ENCODE measurements around the gene EMID1. TPM values are rescaled to one million over a fixed set of nuclear protein-coding genes. Genes with fewer than 3 reads are reported as not detected.

The EMID1 gene
- total RNA-seq, 1 donor from 2014 or later = 18.5 TPM

GRCh38 chr22:29195118-29195963 is 10.4 kb upstream of the EMID1 start:
- DNase-seq = no peak

DNA sequence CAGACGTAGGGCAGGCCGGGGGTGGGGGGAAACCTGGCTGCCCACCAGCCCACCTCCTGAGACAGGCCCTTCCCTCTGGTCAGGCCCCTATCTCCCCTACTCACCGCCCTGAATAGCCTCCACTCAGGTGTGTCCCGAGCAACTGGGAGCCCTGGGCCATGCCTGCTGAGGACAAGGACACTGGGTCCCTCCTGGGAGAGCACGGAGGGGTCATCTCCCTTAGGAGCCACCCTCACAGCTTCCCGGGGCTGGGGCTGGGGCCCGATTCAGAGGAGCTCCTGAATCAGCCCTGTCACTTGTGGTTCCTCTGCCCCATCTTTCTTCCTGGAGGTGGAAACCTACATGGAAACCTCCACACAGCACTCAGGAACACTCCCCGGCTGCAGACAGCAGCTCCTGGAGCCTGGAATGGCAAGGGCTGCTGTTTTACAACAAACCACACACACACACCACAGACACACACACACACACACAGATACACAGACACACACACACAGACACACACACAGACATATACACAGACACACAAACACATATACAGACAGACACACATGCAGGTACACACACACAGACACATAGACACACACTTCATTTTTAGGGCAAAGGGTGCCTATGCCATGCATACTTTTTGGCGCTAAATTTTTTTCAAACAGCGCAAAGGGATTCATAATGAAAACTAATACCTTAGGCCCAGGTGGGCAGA is 9.6 kb upstream of the EMID1 start:
- DNase-seq = no peak

DNA sequence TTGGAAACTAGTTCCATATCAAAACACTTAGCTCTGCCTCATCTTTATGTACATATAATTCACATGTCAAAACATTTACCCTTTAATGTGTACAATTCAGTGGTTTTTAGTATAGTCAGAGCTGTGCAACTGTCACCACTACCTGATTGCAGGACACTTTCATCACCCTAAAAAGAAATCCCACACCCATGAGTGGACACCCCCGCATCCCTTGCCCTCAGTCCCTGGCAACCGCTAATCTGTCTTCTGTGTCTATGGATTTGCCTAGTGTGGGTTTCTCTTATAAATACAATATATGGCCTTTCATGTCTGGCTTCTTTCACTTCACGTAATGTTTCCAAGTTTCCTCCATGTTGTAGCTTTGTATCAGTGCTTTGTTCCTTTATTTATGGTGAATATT is 8.6 kb upstream of the EMID1 start:
- no peak for DNase-seq

GRCh38 chr22:29198240-29198639 is 7.5 kb upstream of the EMID1 start:
- no peak for DNase-seq

GRCh38 chr22:29199702-29200400 is 5.8 kb upstream of the EMID1 start:
- DNase-seq = no peak

GRCh38 chr22:29200901-29201300 is 4.8 kb upstream of the EMID1 start:
- DNase-seq = no peak

- DNase-seq = no peak
Observed at GRCh38 chr22:29201782-29202181, 3.9 kb upstream of the EMID1 start.

GRCh38 chr22:29202212-29203192 is 3.2 kb upstream of the EMID1 start:
- DNase-seq = no peak

DNA sequence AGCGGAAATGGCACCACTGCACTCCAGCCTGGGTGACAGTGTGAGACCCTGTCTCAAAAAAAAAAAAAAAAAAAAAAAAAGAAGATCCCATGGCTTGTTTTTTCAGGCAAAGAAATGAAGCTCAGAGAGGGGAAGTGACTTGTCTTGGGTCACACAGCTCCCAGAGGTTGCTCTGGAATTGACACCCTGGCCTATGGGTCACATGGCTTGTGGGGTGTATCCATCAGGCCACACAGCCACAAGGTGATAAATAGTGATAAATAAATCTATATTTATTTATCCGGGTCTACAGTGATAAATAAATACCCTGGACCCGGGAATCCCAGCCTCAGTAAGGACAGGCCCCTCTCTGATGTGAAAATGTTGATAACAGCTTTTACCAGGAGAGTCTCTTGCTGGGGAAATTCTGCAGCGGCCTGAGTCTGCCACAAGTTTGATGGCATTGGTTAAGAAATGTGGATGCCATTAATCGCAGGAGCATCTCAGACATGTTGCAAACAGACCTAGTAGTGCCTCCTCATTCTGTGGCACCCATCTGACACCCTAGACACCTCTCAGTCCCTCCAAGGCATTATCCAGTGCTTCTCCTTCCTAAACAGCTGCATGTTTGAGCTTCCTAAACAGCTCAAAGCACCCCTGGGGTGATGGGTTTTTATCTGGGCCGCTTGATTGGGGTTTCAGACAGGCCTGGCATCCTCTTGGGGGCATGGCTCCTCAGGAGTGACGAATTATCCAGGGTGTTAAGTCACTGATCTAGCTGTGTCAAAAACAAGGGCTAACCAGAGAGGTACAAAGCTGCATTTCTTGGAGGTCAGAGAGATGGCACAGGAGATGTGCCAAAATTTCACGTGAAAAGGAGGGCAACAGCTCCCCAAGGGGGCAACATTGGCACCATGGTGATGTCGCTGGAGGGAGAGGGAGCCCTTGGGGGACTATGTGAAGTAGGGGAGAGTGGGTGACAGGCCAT is 1.9 kb upstream of the EMID1 start:
- no peak for DNase-seq

- DNase-seq = no peak
Observed at GRCh38 chr22:29204455-29205183, 1.1 kb upstream of the EMID1 start.

DNA sequence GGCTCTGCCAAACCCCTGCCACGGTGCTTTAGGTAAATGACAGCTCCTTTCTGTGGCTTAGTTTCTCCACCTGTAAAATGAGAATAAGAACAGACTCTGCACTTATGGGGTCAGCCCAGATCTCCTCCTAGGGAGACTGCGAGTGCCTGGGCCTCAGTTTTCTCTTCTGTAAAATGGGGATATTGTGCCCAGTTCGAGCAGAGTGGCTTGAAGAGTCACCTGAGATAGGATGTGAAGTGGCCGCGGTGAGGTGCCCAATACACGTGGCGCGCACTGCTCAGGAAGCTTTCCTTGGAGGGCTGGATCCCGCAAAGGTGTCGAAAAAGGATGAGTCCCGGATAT is 473 bp upstream of the EMID1 start:
- DNase-seq = no peak

DNA sequence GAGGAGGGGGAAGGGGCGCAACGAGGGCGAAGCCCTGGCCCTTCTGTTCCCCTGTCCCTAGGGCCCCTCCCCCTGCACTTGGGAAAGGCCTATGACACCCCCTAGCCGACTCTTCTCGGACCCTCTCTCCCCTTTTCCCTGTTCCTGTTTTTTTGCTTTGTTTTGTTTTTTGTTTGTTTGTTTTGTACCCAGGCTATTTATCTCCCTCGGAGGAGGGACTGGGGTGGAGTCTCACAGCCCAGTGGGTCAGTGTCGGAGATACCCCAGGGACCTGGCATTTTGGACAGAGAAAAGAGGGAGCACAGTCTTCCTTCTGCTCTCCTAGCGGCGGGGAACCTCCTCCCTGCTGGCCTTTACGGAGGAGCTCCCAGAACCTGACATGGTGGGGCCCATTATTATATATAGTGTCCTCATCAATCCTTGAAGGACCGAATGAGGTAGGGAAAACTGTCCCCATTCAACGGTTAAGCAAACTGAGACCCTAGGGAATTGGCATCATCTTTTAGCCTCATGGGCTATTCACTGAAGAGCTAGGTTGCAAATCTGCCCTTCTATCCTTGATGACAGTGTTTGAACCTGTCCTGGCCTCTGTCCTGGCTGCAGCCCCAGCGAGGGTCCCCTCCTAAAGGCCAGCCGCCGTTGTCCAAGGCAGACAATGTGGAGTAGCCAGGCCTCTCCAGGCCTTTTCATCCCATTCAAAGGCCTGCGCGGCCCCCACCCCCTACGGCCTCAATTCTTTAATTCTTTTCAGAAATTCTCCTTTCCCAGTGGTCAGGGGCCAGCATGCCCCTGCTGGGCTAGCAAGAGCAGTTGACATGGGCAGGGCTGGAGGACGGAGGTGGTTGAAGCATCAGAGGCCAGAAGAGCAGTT is 911 bp downstream of the EMID1 start:
- no peak for DNase-seq

GRCh38 chr22:29207243-29207550 is 1.5 kb downstream of the EMID1 start:
- no peak for DNase-seq

GRCh38 chr22:29207562-29208501 is 2.1 kb downstream of the EMID1 start:
- DNase-seq = no peak

DNA sequence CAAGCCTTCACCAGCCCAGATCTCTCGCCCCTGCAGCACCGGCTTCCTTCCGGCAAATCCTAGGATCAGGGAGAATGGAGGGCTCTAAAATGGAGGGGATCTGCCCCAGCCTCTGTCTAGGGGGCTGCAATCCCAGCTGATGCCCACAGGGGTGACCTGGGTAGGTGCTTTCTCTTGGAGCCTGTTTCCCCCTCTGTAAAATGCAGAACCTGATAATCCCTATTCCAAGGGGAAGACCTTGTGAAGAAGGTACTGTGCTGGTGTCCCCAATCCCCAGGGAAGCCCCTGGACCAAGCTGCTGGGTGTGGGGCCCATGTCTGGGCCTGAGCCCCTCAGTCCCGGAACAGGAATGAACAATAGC is 2.8 kb downstream of the EMID1 start:
- DNase-seq = no peak

DNA sequence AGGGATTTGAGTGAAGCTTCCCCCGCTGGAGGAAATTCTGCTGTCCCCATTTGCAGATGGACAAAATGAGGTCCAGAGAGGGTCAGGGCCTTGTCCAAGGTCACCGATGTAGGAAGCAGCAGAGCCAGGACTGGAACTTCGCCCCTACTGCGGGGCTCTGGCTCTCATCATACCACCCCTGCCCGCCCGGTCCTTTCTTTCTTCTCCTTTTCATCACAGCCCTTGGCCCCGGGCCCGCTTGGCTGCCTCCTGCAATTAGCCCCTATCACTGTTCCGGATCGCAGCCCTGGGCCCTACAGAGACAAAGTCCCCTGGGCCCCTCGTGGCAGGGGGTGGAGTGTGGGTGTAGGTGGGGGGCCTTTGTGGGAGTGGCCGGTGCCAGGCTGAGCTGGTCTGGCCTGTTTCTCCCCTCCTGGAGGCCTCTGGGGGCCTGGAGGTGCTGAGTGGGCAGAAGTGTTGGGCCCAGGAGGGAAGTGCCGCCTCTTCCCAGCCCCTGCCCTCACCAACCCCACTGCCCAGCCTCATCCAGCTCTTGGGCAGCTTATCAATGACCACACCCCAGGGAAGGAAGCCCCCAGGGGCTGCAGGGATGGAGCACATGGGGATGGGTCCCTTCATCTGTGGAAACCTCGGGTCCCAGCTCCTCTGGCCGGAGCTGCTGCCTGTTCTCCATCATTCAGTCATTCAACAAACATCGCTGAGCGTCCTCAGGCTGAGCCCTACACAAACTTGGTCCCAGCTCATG is 3.4 kb downstream of the EMID1 start:
- no peak for DNase-seq

GRCh38 chr22:29209624-29209929 is 3.9 kb downstream of the EMID1 start:
- DNase-seq = no peak

DNA sequence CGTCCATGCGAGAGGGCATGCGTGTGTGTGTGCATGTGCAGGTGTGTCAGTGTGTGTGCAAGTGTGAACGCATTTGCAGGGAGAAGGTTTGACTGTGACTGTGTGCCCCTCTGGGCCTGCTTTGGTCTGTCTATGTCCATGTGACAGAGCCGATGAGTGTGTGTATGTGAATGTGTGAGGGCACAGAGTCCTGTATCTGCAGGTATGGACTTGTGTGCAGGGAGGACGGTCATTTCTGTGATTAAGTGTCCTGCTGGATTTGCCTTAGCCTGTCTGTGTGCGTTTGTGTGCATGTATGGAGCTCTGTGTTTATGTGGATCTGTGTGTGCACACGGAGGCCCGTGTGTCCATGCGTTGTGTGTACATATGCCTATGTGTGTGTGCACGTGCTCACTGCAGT is 5.4 kb downstream of the EMID1 start:
- no peak for DNase-seq
